Ascending aorta (tissue), 2 donors: ENCODE measurements around the gene FUZ. TPM values are rescaled to one million over a fixed set of nuclear protein-coding genes. Genes with fewer than 3 reads are reported as not detected.

Experiments
- DNase-seq, 2 donors: peaks; one replicate each; pipeline ENCODE4 v3.0.0-alpha.2; 2019; ENCODE audit warnings: low spot score in 2 of 2
- H3K27ac ChIP-seq, 2 donors: fragments of 200-600 bp; sonication (generic); one replicate each; pipeline ENCODE4 v1.5.1; 2016 to 2017; ENCODE audit warnings: mild to moderate bottlenecking in 1 of 2
- H3K27me3 ChIP-seq: fragments of 200-600 bp; sonication (generic); one replicate; pipeline ENCODE4 v1.5.1; 2017
- H3K36me3 ChIP-seq, 2 donors: fragments of 200-600 bp; sonication (generic); one replicate each; pipeline ENCODE4 v1.5.1; 2016
- H3K4me1 ChIP-seq, 2 donors: fragments of 200-600 bp; sonication (generic); one replicate each; pipeline ENCODE4 v1.5.1; 2016 to 2017; ENCODE audit warnings: mild to moderate bottlenecking in 1 of 2
- H3K4me3 ChIP-seq, 2 donors: fragments of 200-600 bp; sonication (generic); one replicate each; pipeline ENCODE4 v1.5.1; 2016 to 2017; ENCODE audit warnings: mild to moderate bottlenecking in 1 of 2
- H3K9me3 ChIP-seq, 2 donors: fragments of 200-600 bp; sonication (generic); one replicate each; pipeline ENCODE4 v1.5.1; 2016
- CTCF ChIP-seq, 3 experiments: fragments of 200-600 bp in 2 of 3; fragments of 450-650 bp in 1 of 3; sonication (generic) in 2 of 3; IDR thresholded peaks; one replicate each; pipeline ENCODE4 v1.5.1; 2016 to 2019; ENCODE audit warnings: antibody characterized with exemption in 3 of 3, mild to moderate bottlenecking in 1 of 3, moderate library complexity in 1 of 3
- intact Hi-C: fragments of 100-400 bp; cut with DNase I; formaldehyde crosslinking; loops from one replicate; pipeline ENCODE4 v1.15.1; 2023
- total RNA-seq: library from RNA; depleted of rRNA; stranded (reverse); fragments of >200 nt; gene quantifications from one replicate; pipeline ENCODE4 v1.1.0, GENCODE V29; 2016

Gene FUZ
- total RNA-seq, 1 donor from 2014 or later, result 22.1 TPM

GRCh38 chr19:49766930-49767299 is 46.2 kb downstream of the FUZ start, which contains the start of gene AP2A1:
AP2A1 (plus strand) TSS chr19:49767001; CDS start chr19:49767134, 133 bp downstream.
- peak within 1 kb of the TSS; percentile 73 to 82 for H3K4me3 ChIP-seq
- peaks cover 0 to 3% of the 10 kb centered on the region in 2 donors for H3K36me3 ChIP-seq
- H3K4me1 ChIP-seq, result peaks cover 10 to 16% of the 10 kb centered on the region in 2 donors
- peak within 1 kb of the TSS; percentile 80 to 87 for H3K27ac ChIP-seq
- no peaks in the 10 kb centered on the region for H3K9me3 ChIP-seq
- TF ChIP-seq CTCF (IDR thresholded peaks at IDR 0.05), result no peak
- no peak for DNase-seq
- intact Hi-C loops, result loop anchor here (1.0 to 5.0 kb wide), 8 partner anchors 46 to 280 kb away; partner anchors contain the start of genes FUZ, PRR12, RPL13A and RRAS
- H3K27me3 ChIP-seq, result no peaks in the 10 kb centered on the region

GRCh38 chr19:49766007-49766929 is 46.8 kb downstream of the FUZ start:
- Histone ChIP-seq H3K9me3 (no peaks in the 10 kb centered on the region), H3K36me3 (no peaks in the 10 kb centered on the region), H3K4me1 (peaks cover 10 to 16% of the 10 kb centered on the region in 2 donors), H3K27me3 (no peaks in the 10 kb centered on the region), H3K4me3 (peak overlapping the region; percentile 73 to 82), H3K27ac (peak overlapping the region; percentile 80 to 87)
- intact Hi-C loops, result loop anchor here (1.0 to 5.0 kb wide), 8 partner anchors 47 to 279 kb away; partner anchors contain the start of genes FUZ, PRR12, RPL13A and RRAS
- peak; percentile 99 to 100 for DNase-seq
- no peak for TF ChIP-seq CTCF (IDR thresholded peaks at IDR 0.05)

GRCh38 chr19:49764341-49764740 is 48.8 kb downstream of the FUZ start:
- intact Hi-C loops, result no loop called here
- no peaks in the 10 kb centered on the region for H3K9me3 ChIP-seq
- H3K36me3 ChIP-seq, result no peaks in the 10 kb centered on the region
- H3K27me3 ChIP-seq, result no peaks in the 10 kb centered on the region
- H3K27ac ChIP-seq, result peak overlapping the region in 1 of 2 donors; percentile 87
- H3K4me3 ChIP-seq, result no peak overlapping the region
- no peak for TF ChIP-seq CTCF (IDR thresholded peaks at IDR 0.05)
- peaks cover 10 to 16% of the 10 kb centered on the region in 2 donors for H3K4me1 ChIP-seq
- no peak for DNase-seq

GRCh38 chr19:49763230-49763629 is 49.9 kb downstream of the FUZ start, which contains the start of gene TSKS:
TSKS (minus strand) TSS chr19:49763306; CDS start chr19:49763247, 59 bp downstream.
- Histone ChIP-seq H3K9me3 (no peaks in the 10 kb centered on the region), H3K4me3 (no peak within 1 kb of the TSS), H3K27ac (no peak within 1 kb of the TSS), H3K4me1 (peaks cover 8 to 9% of the 10 kb centered on the region in 2 donors), H3K36me3 (no peaks in the 10 kb centered on the region), H3K27me3 (no peaks in the 10 kb centered on the region)
- intact Hi-C loops, result no loop called here
- TF ChIP-seq CTCF (IDR thresholded peaks at IDR 0.05), result no peak
- no peak for DNase-seq

GRCh38 chr19:49761625-49762311 is 51.3 kb downstream of the FUZ start:
- intact Hi-C loops, result no loop called here
- Histone ChIP-seq H3K27ac (peak overlapping the region; percentile 3 to 33), H3K27me3 (no peaks in the 10 kb centered on the region), H3K9me3 (no peaks in the 10 kb centered on the region), H3K4me1 (peaks cover 0 to 3% of the 10 kb centered on the region in 2 donors), H3K36me3 (no peaks in the 10 kb centered on the region), H3K4me3 (no peak overlapping the region)
- no peak for DNase-seq
- TF ChIP-seq CTCF (IDR thresholded peaks at IDR 0.05), result peak in 1 of 3 experiments; percentile 7
